Measurements from ENCODE around the gene IFT25. TPM values are rescaled to one million over a fixed set of nuclear protein-coding genes. Genes with fewer than 3 reads are reported as not detected.

The IFT25 gene
- total and polyA plus RNA-seq, 2 donors (not counting 1 experiment from before 2014, with no cell fraction given), result 18.2 to 45.7 TPM

- ChIA-PET POLR2A (no interaction called here), CTCF (interaction anchor here (1.2 to 3.5 kb wide), 2 partner anchors 17 to 103 kb away, joined by 3 to 28 read pairs; partner anchors contain the start of genes IFT25 and LRRC42)
- no peaks in the 10 kb centered on the region for H3K9me3 ChIP-seq (ENCODE audit: control extremely low read depth in 1 of 3, control insufficient read depth in 2 of 3, insufficient read depth in 1 of 3, low read length in 2 of 3)
- H3K79me2 ChIP-seq (ENCODE audit: control insufficient read depth, insufficient read depth, low read length), result no peaks in the 10 kb centered on the region
- H3K9me3 Mint-ChIP-seq (ENCODE audit: insufficient read depth), result no peaks in the 10 kb centered on the region
- H3K4me3 ChIP-seq (ENCODE audit: control extremely low read depth in 1 of 5, extremely low read depth in 1 of 5, insufficient read depth in 1 of 5, low read depth in 2 of 5, low read length in 4 of 5), result no peak overlapping the region
- no peaks in the 10 kb centered on the region for H3K27me3 Mint-ChIP-seq
- no peak overlapping the region for H3K27ac ChIP-seq (ENCODE audit: low read length in 2 of 2)
- no peak for TF ChIP-seq CTCF (IDR thresholded peaks at IDR 0.05)
- intact Hi-C loops (cut with micrococcal nuclease), result no loop called here
- no peak overlapping the region for H3K4me2 ChIP-seq (replicated peaks; ENCODE audit: low read depth, low read length, poor library complexity, severe bottlenecking)
- no peak for DNase-seq
- H3K4me1 ChIP-seq (ENCODE audit: control insufficient read depth in 2 of 2, insufficient read depth in 2 of 2, low read length in 2 of 2), result peaks cover 0 to 6% of the 10 kb centered on the region in 2 donors
- no peak overlapping the region for H3K4me3 Mint-ChIP-seq
- H2AFZ ChIP-seq (ENCODE audit: insufficient read depth, low read depth, low read length, poor library complexity, severe bottlenecking), result no peak overlapping the region
- H3K36me3 ChIP-seq (replicated peaks in 1 of 2; ENCODE audit: control extremely low read depth in 1 of 2, control insufficient read depth in 1 of 2, extremely low read depth in 1 of 2, insufficient read depth in 2 of 2, low read length in 1 of 2), result peaks cover 16 to 35% of the 10 kb centered on the region in 2 experiments
- H3K9ac ChIP-seq (ENCODE audit: low read length), result no peak overlapping the region
- H4K20me1 ChIP-seq (ENCODE audit: control insufficient read depth, insufficient read depth, low read length, poor library complexity, severe bottlenecking), result no peaks in the 10 kb centered on the region
- WGBS (ENCODE audit: insufficient coverage), result 73% methylated on average over 2 of the region's 4 CpGs
- H3K4me1 Mint-ChIP-seq, result no peaks in the 10 kb centered on the region
- no peak for ATAC-seq (ENCODE audit: low read depth)
- no peak overlapping the region for H3K27ac Mint-ChIP-seq
- no peaks in the 10 kb centered on the region for H3K27me3 ChIP-seq (replicated peaks in 1 of 4; ENCODE audit: control extremely low read depth in 1 of 4, control insufficient read depth in 3 of 4, insufficient read depth in 4 of 4, low read length in 3 of 4)
These were observed 18.0 kb upstream of the IFT25 start for GRCh38 chr1:53963460-53963859.

DNA sequence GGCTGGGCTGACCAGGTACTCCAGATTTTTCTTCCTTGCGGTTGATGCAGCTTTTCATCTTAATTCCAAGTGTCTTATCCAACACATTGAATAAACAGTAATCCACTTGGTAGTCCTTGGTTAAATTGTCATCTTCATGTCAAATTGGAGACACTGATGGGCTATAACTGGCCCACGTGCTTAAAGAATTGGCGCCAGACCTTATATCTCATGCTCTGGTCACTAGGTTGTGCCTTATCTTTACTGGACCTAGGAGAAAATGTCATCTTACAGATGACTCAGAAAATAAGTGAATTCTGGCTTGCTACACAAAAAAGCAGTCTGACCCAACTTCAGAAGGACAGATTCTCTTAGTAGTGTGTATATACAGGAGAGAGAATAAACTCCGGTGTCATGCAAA, 16.9 kb upstream of the IFT25 start:
- H3K9ac ChIP-seq (ENCODE audit: low read length), result no peak overlapping the region
- H3K4me2 ChIP-seq (replicated peaks; ENCODE audit: low read depth, low read length, poor library complexity, severe bottlenecking), result no peak overlapping the region
- H3K4me1 ChIP-seq (ENCODE audit: control insufficient read depth in 2 of 2, insufficient read depth in 2 of 2, low read length in 2 of 2), result peaks cover 0 to 6% of the 10 kb centered on the region in 2 donors
- no peak overlapping the region for H3K27ac ChIP-seq (ENCODE audit: low read length in 2 of 2)
- CTCF ChIA-PET, result interaction anchor here (1.1 to 3.5 kb wide), 4 partner anchors 10 to 102 kb away, joined by 3 to 28 read pairs (median 4); partner anchors contain the start of genes IFT25 and LRRC42
- H3K9me3 ChIP-seq (ENCODE audit: control extremely low read depth in 1 of 3, control insufficient read depth in 2 of 3, insufficient read depth in 1 of 3, low read length in 2 of 3), result no peaks in the 10 kb centered on the region
- H3K36me3 ChIP-seq (replicated peaks in 1 of 2; ENCODE audit: control extremely low read depth in 1 of 2, control insufficient read depth in 1 of 2, extremely low read depth in 1 of 2, insufficient read depth in 2 of 2, low read length in 1 of 2), result peaks cover 15 to 27% of the 10 kb centered on the region in 2 experiments
- H3K27me3 ChIP-seq (replicated peaks in 1 of 4; ENCODE audit: control extremely low read depth in 1 of 4, control insufficient read depth in 3 of 4, insufficient read depth in 4 of 4, low read length in 3 of 4), result no peaks in the 10 kb centered on the region
- ATAC-seq (ENCODE audit: low read depth), result no peak
- Mint-ChIP-seq H3K27me3 (no peaks in the 10 kb centered on the region), H3K9me3 (ENCODE audit: insufficient read depth) (no peaks in the 10 kb centered on the region), H3K4me1 (no peaks in the 10 kb centered on the region), H3K27ac (no peak overlapping the region), H3K4me3 (no peak overlapping the region)
- no peak overlapping the region for H3K4me3 ChIP-seq (ENCODE audit: control extremely low read depth in 1 of 5, extremely low read depth in 1 of 5, insufficient read depth in 1 of 5, low read depth in 2 of 5, low read length in 4 of 5)
- no peaks in the 10 kb centered on the region for H3K79me2 ChIP-seq (ENCODE audit: control insufficient read depth, insufficient read depth, low read length)
- intact Hi-C loops (cut with micrococcal nuclease), result no loop called here
- WGBS (ENCODE audit: insufficient coverage), result 100% methylated on average over 2 of the region's 4 CpGs
- no peak for DNase-seq
- TF ChIP-seq CTCF (IDR thresholded peaks at IDR 0.05) (no peak), EZH2 (IDR thresholded peaks at IDR 0.05; ENCODE audit: borderline replicate concordance, insufficient read depth, low read depth, low read length, poor library complexity, severe bottlenecking) (no peak)
- H2AFZ ChIP-seq (ENCODE audit: insufficient read depth, low read depth, low read length, poor library complexity, severe bottlenecking), result no peak overlapping the region
- POLR2A ChIA-PET, result no interaction called here
- no peaks in the 10 kb centered on the region for H4K20me1 ChIP-seq (ENCODE audit: control insufficient read depth, insufficient read depth, low read length, poor library complexity, severe bottlenecking)
